Body of pancreas (tissue), 4 donors: ENCODE measurements around the gene MAFF. TPM values are rescaled to one million over a fixed set of nuclear protein-coding genes. Genes with fewer than 3 reads are reported as not detected.

Source experiments
- ATAC-seq: fragments of 150-250 bp; one replicate; pipeline ENCODE4 v1.9.1; 2016
- DNase-seq, 4 donors: peaks; one replicate each; pipeline ENCODE4 v3.0.0-alpha.2; 2019
- H3K27ac ChIP-seq, 4 donors: fragments of 200-600 bp; sonication (generic); 1 replicate in 3 of 4; 2 replicates in 1 of 4; pipeline versions ENCODE4 v1.5.1 to v1.6.1; 2016 to 2019; ENCODE audit warnings: mild to moderate bottlenecking in 1 of 4, mixed read lengths in 1 of 4, moderate library complexity in 1 of 4
- H3K27me3 ChIP-seq, 2 donors: fragments of 200-600 bp; sonication (generic); one replicate each; pipeline ENCODE4 v1.6.0; 2016; ENCODE audit warnings: mild to moderate bottlenecking in 1 of 2
- H3K36me3 ChIP-seq, 2 donors: fragments of 200-600 bp; sonication (generic); replicated peaks in 1 of 2; 2 replicates each; pipeline ENCODE4 v1.5.1; 2016; ENCODE audit warnings: low read depth in 2 of 2; ENCODE audit not compliant: insufficient read depth in 1 of 2
- H3K4me1 ChIP-seq: fragments of 200-600 bp; sonication (generic); one replicate; pipeline ENCODE4 v1.6.0; 2016
- H3K4me3 ChIP-seq, 2 donors: fragments of 200-600 bp; sonication (generic); 1 replicate in 1 of 2; 2 replicates in 1 of 2; pipeline ENCODE4 v1.5.1; 2016 to 2019
- H3K9me3 ChIP-seq, 3 donors: fragments of 200-600 bp; sonication (generic); 1 replicate in 2 of 3; 2 replicates in 1 of 3; pipeline ENCODE4 v1.5.1; 2016
- POLR2A ChIP-seq, 3 donors: fragments of 450-650 bp; IDR thresholded peaks; one replicate each; pipeline ENCODE4 v1.6.1; 2016; ENCODE audit warnings: antibody characterized with exemption in 3 of 3, mild to moderate bottlenecking in 2 of 3
- WGBS, 2 donors: methylation state at CpG; one replicate each; pipeline ENCODE4 v1.1.5; 2017; 5-methylcytosine and 5-hydroxymethylcytosine counted together
- intact Hi-C: fragments of 100-400 bp; cut with DNase I; formaldehyde crosslinking; loops from one replicate; pipeline ENCODE4 v1.15.1; 2023
- small RNA-seq: library from RNA; depleted of rRNA; stranded (forward); fragments of <200 nt; gene quantifications from one replicate; pipeline ENCODE3, GENCODE V24; 2016
- total RNA-seq, 2 donors: library from RNA; depleted of rRNA; stranded (reverse); fragments of >200 nt; gene quantifications; one replicate each; pipeline ENCODE4 v1.1.0, GENCODE V29; 2016
- TF ChIP-seq, protein P1 (sequence below), 7 experiments: fragments of 450-650 bp in 4 of 7; fragments of 200-600 bp in 3 of 7; sonication (generic) in 3 of 7; IDR thresholded peaks; one replicate each; pipeline ENCODE4 v1.5.1; 2016 to 2019; ENCODE audit warnings: antibody characterized with exemption in 7 of 7

Gene MAFF
- total RNA-seq, 2 donors from 2014 or later: 16.9 to 35.6 TPM

DNA sequence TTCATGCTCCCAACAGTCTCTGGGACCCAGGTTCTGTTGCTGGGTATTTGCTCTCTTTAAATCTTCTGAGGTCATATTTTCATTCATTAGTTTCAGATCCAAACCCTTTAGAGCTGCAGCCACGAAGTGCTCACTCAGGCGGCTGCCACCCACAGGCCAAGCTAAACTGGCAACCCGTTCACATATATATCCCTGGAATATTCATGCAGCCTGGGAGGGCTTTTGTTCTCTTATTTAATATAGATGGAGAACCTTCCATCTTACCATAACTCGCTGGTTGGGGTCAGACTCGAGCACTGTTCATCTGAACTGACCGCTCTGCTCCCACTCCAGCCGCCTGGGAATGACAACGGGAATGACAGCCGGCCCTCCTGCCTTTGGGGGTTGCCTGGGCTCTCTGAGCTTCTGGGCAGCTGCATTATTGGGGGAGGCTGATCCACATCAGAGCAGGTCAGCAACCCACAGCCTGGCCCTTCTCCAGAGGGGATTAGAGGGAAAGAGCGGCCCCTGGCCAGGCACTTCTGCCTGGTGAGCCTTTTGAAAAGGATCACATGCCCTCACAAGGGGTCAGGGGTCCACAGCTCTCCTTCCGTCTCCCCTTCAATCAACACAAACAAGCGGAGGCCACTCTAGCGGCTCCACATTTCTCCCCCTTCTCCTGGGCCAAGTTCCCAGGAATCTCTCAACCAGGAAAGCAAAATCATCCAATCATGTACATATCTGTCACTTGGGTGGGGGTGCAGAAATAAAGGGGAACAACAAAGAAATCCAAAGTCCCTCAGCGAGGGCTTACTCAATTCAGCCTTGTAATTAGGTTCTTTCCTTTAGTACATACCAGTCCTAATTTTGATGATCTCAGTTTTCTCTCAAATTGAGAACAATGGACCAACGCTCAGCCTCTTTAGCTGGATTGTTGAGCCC lies 59.2 kb downstream of the MAFF start:
- H3K36me3 ChIP-seq: no peaks in the 10 kb centered on the region
- no peak for ATAC-seq

DNA sequence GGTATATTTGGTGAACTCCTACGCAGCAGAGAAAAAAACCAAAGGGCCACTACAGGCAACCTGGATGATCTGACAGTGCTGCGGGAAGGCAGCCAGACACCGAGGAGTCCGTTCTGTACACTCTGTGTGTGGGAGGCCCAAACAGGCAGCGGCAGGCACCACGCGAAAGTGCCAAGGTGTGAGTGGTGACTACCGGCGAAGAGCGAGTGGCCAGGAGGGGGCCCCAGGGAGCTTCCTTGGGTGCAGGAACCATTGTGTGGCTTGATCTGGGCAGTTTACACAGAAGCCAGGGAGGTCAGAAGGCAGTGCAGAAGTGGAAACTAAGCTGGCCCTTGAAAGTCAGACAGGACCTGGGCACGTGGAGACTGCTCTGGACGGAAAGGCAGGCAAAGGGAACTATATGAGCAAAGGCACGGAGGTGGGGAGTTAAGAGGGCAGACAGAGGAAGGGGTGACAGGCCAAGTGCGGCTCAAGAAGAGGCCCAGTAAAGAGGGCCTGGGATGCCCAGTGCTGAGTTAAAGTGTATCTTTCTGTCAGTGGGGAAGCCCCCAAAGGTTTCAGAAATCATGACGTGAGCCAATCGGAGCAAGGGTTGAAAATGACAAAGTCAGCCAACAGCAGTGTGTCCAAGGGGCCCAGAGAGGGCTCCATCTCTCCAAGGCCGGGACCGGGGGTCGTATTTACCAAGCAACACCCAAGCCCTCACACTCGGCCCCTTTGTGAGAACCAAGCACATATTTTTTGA lies 60.4 kb downstream of the MAFF start:
- H3K4me1 ChIP-seq: peaks cover 46% of the 10 kb centered on the region
- no peak overlapping the region for H3K4me3 ChIP-seq
- H3K36me3 ChIP-seq: no peaks in the 10 kb centered on the region
- intact Hi-C loops: no loop called here
- H3K27me3 ChIP-seq: no peaks in the 10 kb centered on the region
- peak; percentile 59 for ATAC-seq
- H3K27ac ChIP-seq: peak overlapping the region in 2 of 4 donors; percentile 16 to 61
- 46 to 50% methylated on average over 20 of the region's 20 CpGs for WGBS, 2 donors
- peak; percentile 67 to 79 (median 69) for DNase-seq
- H3K9me3 ChIP-seq: no peaks in the 10 kb centered on the region
- TF ChIP-seq, protein P1, sequence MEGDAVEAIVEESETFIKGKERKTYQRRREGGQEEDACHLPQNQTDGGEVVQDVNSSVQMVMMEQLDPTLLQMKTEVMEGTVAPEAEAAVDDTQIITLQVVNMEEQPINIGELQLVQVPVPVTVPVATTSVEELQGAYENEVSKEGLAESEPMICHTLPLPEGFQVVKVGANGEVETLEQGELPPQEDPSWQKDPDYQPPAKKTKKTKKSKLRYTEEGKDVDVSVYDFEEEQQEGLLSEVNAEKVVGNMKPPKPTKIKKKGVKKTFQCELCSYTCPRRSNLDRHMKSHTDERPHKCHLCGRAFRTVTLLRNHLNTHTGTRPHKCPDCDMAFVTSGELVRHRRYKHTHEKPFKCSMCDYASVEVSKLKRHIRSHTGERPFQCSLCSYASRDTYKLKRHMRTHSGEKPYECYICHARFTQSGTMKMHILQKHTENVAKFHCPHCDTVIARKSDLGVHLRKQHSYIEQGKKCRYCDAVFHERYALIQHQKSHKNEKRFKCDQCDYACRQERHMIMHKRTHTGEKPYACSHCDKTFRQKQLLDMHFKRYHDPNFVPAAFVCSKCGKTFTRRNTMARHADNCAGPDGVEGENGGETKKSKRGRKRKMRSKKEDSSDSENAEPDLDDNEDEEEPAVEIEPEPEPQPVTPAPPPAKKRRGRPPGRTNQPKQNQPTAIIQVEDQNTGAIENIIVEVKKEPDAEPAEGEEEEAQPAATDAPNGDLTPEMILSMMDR (IDR thresholded peaks at IDR 0.05): peak; percentile 47 to 65 (median 56)
- TF ChIP-seq POLR2A (IDR thresholded peaks at IDR 0.05): no peak

More for the DNA sequence above, 59.2 kb downstream of the MAFF start:
- H3K9me3 ChIP-seq: no peaks in the 10 kb centered on the region
- DNase-seq: no peak
- peaks cover 40% of the 10 kb centered on the region for H3K4me1 ChIP-seq
- no peak overlapping the region for H3K4me3 ChIP-seq
- TF ChIP-seq, protein P1 (IDR thresholded peaks at IDR 0.05): no peak
- no peak for TF ChIP-seq POLR2A (IDR thresholded peaks at IDR 0.05)
- peak overlapping the region in 3 of 4 donors; percentile 16 to 61 (median 37) for H3K27ac ChIP-seq
- no peaks in the 10 kb centered on the region for H3K27me3 ChIP-seq
- intact Hi-C loops: no loop called here
- 66 to 71% methylated on average over 15 of the region's 15 CpGs for whole genome bisulfite sequencing, 2 donors

DNA sequence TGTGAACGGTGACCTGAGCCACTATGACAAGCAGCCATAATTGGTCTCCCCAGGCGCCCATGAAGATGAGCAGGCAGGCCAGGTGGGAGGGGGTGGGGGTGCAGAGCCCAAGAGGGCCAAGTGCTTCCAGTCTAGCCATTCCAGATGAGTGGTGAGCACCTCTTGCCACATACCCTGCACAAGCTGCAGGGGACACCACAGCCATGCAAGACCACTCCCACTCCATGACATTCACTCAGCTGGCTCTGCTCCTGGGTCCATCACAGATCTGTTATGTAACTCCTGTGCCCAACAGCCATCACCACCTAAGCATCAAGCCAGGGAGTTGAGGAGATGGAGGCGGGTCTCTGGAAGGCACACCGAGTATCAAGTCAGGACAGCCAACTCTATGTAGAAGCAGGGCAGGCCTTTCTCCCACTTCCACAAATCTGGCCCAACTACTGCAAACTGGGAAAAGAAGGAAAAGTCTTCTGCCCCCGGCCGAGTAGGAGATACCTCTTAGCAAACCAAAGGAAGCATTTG lies 62.6 kb downstream of the MAFF start:
- Histone ChIP-seq H3K36me3 (no peaks in the 10 kb centered on the region), H3K4me3 (no peak overlapping the region), H3K9me3 (no peaks in the 10 kb centered on the region), H3K4me1 (peaks cover 31% of the 10 kb centered on the region), H3K27me3 (no peaks in the 10 kb centered on the region), H3K27ac (no peak overlapping the region)
- no peak for TF ChIP-seq POLR2A (IDR thresholded peaks at IDR 0.05)
- TF ChIP-seq, protein P1 (IDR thresholded peaks at IDR 0.05): no peak
- intact Hi-C loops: no loop called here
- ATAC-seq (no peak), DNase-seq (no peak)
- WGBS, 2 donors: 84 to 85% methylated on average over 4 to 6 of the region's 6 CpGs

Small RNA genes lying within 50 kb of the gene (small RNA-seq; reads per million reads assigned to genes)
- not detected for gene RN7SL704P

Other genes starting within 250 kb of the MAFF start
- gene C22orf23, start 248.4 kb upstream of the MAFF start, total RNA-seq: not detected
- 100 to 1,000 TPM in 1 of 2 donors, 10 to 100 TPM in 1; 43.8 to 119 TPM for gene POLR2F, start 248.3 kb upstream of the MAFF start, total RNA-seq
- gene SOX10, start 217.4 kb upstream of the MAFF start, total RNA-seq: under 1 TPM in 1 of 2 donors, not detected in 1; 0.66 TPM
- gene PICK1, start 144.6 kb upstream of the MAFF start, total RNA-seq: 10 to 100 TPM; 39.7 to 52.4 TPM
- not detected for gene SLC16A8, start 117.8 kb upstream of the MAFF start, total RNA-seq
- gene BAIAP2L2, start 91.3 kb upstream of the MAFF start, total RNA-seq: 1 to 10 TPM in 1 of 2 donors, under 1 TPM in 1; 0.66 to 4.4 TPM
- gene PLA2G6, start 20.2 kb upstream of the MAFF start, total RNA-seq: 10 to 100 TPM; 41.5 to 68.0 TPM
- gene TMEM184B, start 71.0 kb downstream of the MAFF start, total RNA-seq: 10 to 100 TPM; 28.7 to 31.4 TPM
- gene CSNK1E, start 115.4 kb downstream of the MAFF start, total RNA-seq: 100 to 1,000 TPM in 1 of 2 donors, 10 to 100 TPM in 1; 63.3 to 172 TPM